Measurements from ENCODE around the gene ADAP1.
"Not testable (repeated sequence)": the region's sequence is repeated elsewhere in the genome, so short reads cannot be mapped to it uniquely, and the experiment has no call there.

GRCh38 chr7:1002026-1002425, 47.5 kb upstream of the ADAP1 start:
- TF ChIP-seq CTCF, POLR2A (IDR thresholded peaks at IDR 0.05): not testable (repeated sequence)

Data from sigmoid colon (tissue), 3 donors.